ENCODE results near the gene SPINT2.
"Not testable (repeated sequence)": the region's sequence is repeated elsewhere in the genome, so short reads cannot be mapped to it uniquely, and the experiment has no call there.

DNA sequence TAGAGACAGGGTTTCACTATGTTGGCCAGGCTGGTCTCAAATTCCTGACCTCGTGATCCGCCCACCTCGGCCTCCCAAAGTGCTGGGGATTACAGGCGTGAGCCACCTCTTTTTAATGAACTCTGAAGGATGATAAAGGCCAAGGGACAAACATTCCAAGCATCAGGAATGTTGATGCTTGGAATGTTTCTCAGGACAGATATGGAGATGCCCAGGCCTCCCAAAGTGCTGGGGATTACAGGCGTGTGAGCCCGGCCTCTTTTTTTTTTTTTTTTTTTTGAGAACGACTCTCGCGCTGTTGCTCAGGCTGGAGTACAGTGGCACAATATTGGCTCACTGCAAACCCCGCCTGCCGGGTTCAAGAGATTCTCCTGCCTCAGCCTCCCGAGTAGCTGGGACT, 2.4 kb upstream of the SPINT2 start:
- TF ChIP-seq CTCF (conservative IDR thresholded peaks at IDR 0.05; ENCODE audit: low read depth, low read length); EZH2 (IDR thresholded peaks at IDR 0.05; ENCODE audit: borderline replicate concordance, low read depth, low read length, poor library complexity, severe bottlenecking): not testable (repeated sequence)

Data from A673 (cell line).